Nephron progenitor cell (in vitro differentiated cells): Measurements from ENCODE around the gene ZNF322.

Experiments
- DNase-seq: peaks from one replicate; pipeline ENCODE4 v3.0.0; 2021
- H3K27ac Mint-ChIP-seq: 2 replicates; pipeline ENCODE4 v1.8.0; 2021; ENCODE audit warnings: mild to moderate bottlenecking, moderate library complexity, mixed read lengths
- H3K27me3 Mint-ChIP-seq: 2 replicates; pipeline ENCODE4 v1.8.0; 2021; ENCODE audit warnings: mild to moderate bottlenecking, low read depth, mixed read lengths; ENCODE audit not compliant: poor library complexity
- H3K36me3 Mint-ChIP-seq: 2 replicates; pipeline ENCODE4 v1.8.0; 2021; ENCODE audit warnings: low read depth, mixed read lengths
- H3K4me1 Mint-ChIP-seq: 2 replicates; pipeline ENCODE4 v1.8.0; 2021; ENCODE audit warnings: mixed read lengths
- H3K4me3 Mint-ChIP-seq: 2 replicates; pipeline ENCODE4 v1.8.0; 2021; ENCODE audit warnings: mild to moderate bottlenecking, moderate library complexity, mixed read lengths
- H3K9me3 Mint-ChIP-seq: 2 replicates; pipeline ENCODE4 v1.8.0; 2021; ENCODE audit warnings: mild to moderate bottlenecking, moderate library complexity, mixed read lengths
- TF ChIP-seq, protein P1 (sequence below): fragments of 200-600 bp; sonication (generic); IDR thresholded peaks from 2 replicates; pipeline ENCODE4 v1.5.0; 2021; ENCODE audit warnings: antibody characterized with exemption

The ZNF322 gene

DNA sequence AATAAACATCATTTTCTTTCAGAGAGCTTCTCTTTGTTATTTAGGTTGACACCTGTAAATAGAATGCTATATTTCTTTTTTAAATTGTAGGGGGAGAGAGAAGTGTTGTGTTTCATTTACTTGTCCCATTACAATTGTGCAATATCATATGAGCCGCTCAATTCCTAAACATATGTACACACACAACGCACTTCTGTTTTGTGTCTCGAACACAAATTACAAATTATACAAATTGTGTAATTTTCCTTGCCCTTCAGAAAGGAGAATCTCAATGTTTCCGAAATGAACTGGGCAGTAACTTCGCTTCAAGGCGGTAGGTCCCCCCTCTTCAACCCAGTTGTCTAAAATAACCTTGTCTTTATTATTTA is 65.4 kb downstream of the ZNF322 start:
- H3K36me3 Mint-ChIP-seq: peaks cover 12% of the 10 kb centered on the region
- H3K27me3 Mint-ChIP-seq: peaks cover 17% of the 10 kb centered on the region
- DNase-seq: no peak
- H3K4me3 Mint-ChIP-seq: no peak overlapping the region
- peaks cover 16% of the 10 kb centered on the region for H3K9me3 Mint-ChIP-seq
- no peaks in the 10 kb centered on the region for H3K4me1 Mint-ChIP-seq
- no peak overlapping the region for H3K27ac Mint-ChIP-seq
- TF ChIP-seq, protein P1, sequence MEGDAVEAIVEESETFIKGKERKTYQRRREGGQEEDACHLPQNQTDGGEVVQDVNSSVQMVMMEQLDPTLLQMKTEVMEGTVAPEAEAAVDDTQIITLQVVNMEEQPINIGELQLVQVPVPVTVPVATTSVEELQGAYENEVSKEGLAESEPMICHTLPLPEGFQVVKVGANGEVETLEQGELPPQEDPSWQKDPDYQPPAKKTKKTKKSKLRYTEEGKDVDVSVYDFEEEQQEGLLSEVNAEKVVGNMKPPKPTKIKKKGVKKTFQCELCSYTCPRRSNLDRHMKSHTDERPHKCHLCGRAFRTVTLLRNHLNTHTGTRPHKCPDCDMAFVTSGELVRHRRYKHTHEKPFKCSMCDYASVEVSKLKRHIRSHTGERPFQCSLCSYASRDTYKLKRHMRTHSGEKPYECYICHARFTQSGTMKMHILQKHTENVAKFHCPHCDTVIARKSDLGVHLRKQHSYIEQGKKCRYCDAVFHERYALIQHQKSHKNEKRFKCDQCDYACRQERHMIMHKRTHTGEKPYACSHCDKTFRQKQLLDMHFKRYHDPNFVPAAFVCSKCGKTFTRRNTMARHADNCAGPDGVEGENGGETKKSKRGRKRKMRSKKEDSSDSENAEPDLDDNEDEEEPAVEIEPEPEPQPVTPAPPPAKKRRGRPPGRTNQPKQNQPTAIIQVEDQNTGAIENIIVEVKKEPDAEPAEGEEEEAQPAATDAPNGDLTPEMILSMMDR: no peak

DNA sequence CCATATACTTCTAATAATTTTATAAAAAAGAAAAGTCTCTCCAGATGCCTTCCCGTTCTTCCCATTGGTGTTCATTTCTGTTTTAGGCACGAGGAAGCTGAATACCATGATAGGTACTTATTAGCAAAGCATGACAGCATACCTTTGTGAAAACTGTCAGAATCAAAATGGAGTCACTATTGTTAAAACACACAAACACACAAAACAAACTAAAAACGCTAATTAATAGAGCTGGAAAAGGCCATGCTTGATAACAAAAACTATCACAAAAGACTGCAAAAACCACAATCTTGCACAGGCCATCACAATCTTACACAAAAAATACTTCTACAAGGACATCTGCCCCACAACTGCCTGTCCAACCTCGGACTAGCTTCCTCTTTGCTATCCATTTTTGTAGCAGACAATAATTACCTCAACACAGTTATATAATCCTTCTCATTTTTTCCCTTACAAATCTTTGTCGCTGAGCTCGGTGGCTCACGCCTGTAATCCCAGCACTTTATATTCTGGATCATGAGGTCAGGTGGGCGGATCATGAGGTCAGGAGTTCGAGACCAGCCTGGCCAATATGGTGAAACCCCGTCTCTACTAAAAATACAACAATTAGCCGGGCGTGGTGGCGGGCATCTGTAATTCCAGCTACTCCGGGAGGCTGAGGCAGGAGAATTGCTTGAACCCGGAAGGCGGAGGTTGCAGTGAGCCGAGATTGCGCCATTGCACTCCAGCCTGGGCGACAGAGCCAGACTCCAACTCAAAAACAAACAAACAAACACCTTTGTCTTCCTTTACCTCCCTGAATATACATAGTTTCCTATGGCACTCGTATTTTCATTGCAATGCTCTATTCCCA is 66.0 kb downstream of the ZNF322 start:
- H3K27me3 Mint-ChIP-seq: peaks cover 21% of the 10 kb centered on the region
- no peak overlapping the region for H3K27ac Mint-ChIP-seq
- H3K4me1 Mint-ChIP-seq: no peaks in the 10 kb centered on the region
- no peak for DNase-seq
- peaks cover 6% of the 10 kb centered on the region for H3K36me3 Mint-ChIP-seq
- peaks cover 16% of the 10 kb centered on the region for H3K9me3 Mint-ChIP-seq
- TF ChIP-seq, protein P1: no peak
- H3K4me3 Mint-ChIP-seq: no peak overlapping the region

GRCh38 chr6:26592649-26593048 is 66.9 kb downstream of the ZNF322 start:
- Mint-ChIP-seq H3K27ac (no peak overlapping the region), H3K27me3 (peaks cover 21% of the 10 kb centered on the region), H3K4me3 (no peak overlapping the region), H3K9me3 (peaks cover 16% of the 10 kb centered on the region), H3K36me3 (no peaks in the 10 kb centered on the region), H3K4me1 (no peaks in the 10 kb centered on the region)
- TF ChIP-seq, protein P1: no peak
- no peak for DNase-seq

DNA sequence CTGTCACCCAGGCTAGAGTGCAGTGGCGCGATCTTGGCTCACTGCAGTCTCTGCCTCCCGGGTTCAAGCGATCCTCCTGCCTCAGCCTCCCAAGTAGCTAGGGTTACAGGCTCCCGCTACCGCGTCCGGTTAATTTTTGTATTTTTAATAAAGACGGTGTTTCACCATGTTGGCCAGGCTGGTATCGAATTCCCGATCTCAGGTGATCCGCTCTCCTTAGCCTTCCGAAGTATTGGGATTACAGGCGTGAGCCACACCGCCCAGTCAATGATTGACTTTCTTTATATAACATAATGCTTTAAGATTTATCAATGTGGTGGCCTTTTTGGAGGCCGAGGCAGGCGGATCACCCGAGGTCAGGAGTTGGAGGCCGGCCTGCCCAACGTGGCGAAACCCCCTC is 70.6 kb downstream of the ZNF322 start:
- TF ChIP-seq, protein P1: no peak
- no peak for DNase-seq
- Mint-ChIP-seq H3K27ac (no peak overlapping the region), H3K27me3 (peaks cover 51% of the 10 kb centered on the region), H3K36me3 (no peaks in the 10 kb centered on the region), H3K9me3 (peaks cover 16% of the 10 kb centered on the region), H3K4me3 (no peak overlapping the region), H3K4me1 (no peaks in the 10 kb centered on the region)
